Measurements from ENCODE around the gene BNC2. TPM values are rescaled to one million over a fixed set of nuclear protein-coding genes. Genes with fewer than 3 reads are reported as not detected.

Gene BNC2
- total and polyA plus RNA-seq, 4 donors = 0.96 to 23.2 (median 9.7) TPM

- Histone ChIP-seq H3K27ac (ENCODE audit: low read depth in 1 of 2, low read length in 1 of 2) (no peak overlapping the region), H3K4me1 (ENCODE audit: control insufficient read depth in 5 of 5, insufficient read depth in 5 of 5, low read length in 5 of 5) (peaks cover 0 to 60% (median 19%) of the 10 kb centered on the region in 5 donors), H3K36me3 (ENCODE audit: control insufficient read depth in 4 of 4, insufficient read depth in 4 of 4, low read length in 4 of 4) (no peaks in the 10 kb centered on the region), H3K4me3 (no peak overlapping the region), H3K9ac (ENCODE audit: insufficient read depth in 1 of 2, low read length in 2 of 2) (no peak overlapping the region), H3K27me3 (ENCODE audit: control insufficient read depth in 3 of 3, insufficient read depth in 3 of 3, low read length in 2 of 3) (no peaks in the 10 kb centered on the region), H3K9me3 (ENCODE audit: control insufficient read depth in 4 of 4, insufficient read depth in 3 of 4, low read length in 3 of 4) (peaks cover 0 to 2% (median 0%) of the 10 kb centered on the region in 4 donors)
- ATAC-seq (ENCODE audit: insufficient read depth, low FRiP score) (no peak), DNase-seq (peak; percentile 48 to 89 (median 88))
- TF ChIP-seq, protein P1, sequence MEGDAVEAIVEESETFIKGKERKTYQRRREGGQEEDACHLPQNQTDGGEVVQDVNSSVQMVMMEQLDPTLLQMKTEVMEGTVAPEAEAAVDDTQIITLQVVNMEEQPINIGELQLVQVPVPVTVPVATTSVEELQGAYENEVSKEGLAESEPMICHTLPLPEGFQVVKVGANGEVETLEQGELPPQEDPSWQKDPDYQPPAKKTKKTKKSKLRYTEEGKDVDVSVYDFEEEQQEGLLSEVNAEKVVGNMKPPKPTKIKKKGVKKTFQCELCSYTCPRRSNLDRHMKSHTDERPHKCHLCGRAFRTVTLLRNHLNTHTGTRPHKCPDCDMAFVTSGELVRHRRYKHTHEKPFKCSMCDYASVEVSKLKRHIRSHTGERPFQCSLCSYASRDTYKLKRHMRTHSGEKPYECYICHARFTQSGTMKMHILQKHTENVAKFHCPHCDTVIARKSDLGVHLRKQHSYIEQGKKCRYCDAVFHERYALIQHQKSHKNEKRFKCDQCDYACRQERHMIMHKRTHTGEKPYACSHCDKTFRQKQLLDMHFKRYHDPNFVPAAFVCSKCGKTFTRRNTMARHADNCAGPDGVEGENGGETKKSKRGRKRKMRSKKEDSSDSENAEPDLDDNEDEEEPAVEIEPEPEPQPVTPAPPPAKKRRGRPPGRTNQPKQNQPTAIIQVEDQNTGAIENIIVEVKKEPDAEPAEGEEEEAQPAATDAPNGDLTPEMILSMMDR (IDR thresholded peaks at IDR 0.05; ENCODE audit: control extremely low read depth, extremely low read depth) = no peak
These were observed 45.1 kb downstream of the BNC2 start for GRCh38 chr9:16825331-16825725.

DNA sequence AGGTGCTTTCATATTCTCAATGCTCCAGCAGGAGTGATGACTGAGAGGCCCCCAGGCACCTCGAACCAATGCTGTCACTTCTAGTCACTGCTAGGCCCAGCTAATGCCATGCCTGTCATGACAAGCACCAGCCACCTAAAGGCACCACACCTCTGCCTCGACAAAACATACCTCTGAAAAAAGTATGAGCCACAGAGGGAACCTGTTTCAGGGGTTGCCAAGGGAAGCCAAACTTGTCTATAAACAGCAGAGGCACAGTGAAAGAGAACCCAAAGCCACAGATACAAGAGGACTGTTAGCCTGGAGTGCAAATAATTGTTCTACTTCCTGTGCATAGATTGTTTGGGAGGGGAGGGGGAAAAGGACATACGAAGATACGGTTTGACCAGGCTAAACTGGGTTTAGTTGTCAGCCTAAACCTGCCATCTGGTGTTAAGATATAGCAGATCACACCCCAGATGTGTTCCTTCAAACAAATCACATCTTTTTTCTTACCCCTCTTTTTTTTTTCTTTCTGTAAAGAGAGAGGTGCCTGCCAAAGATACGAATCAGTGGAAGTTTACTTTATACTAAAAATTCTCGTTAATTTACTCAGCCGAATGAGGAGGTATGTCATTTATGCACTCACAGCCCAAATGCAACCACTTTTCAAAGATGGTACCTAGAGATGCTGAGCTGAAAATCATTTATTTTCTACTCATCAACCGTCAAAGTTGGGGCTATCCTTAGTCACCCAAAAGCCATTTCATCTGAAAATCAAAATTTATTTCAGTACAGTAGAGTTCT lies 45.7 kb downstream of the BNC2 start:
- peak; percentile 51 to 93 (median 90) for DNase-seq
- H3K27me3 ChIP-seq (ENCODE audit: control insufficient read depth in 3 of 3, insufficient read depth in 3 of 3, low read length in 2 of 3) = no peaks in the 10 kb centered on the region
- TF ChIP-seq, protein P1 (IDR thresholded peaks at IDR 0.05; ENCODE audit: control extremely low read depth, extremely low read depth) = no peak
- no peak overlapping the region for H3K4me3 ChIP-seq
- peak overlapping the region in 1 of 2 donors; percentile 3 for H3K27ac ChIP-seq (ENCODE audit: low read depth in 1 of 2, low read length in 1 of 2)
- H3K4me1 ChIP-seq (ENCODE audit: control insufficient read depth in 5 of 5, insufficient read depth in 5 of 5, low read length in 5 of 5) = peaks cover 0 to 56% (median 19%) of the 10 kb centered on the region in 5 donors
- peaks cover 0 to 2% (median 0%) of the 10 kb centered on the region in 4 donors for H3K9me3 ChIP-seq (ENCODE audit: control insufficient read depth in 4 of 4, insufficient read depth in 3 of 4, low read length in 3 of 4)
- no peaks in the 10 kb centered on the region for H3K36me3 ChIP-seq (ENCODE audit: control insufficient read depth in 4 of 4, insufficient read depth in 4 of 4, low read length in 4 of 4)
- WGBS, 2 donors = 41 to 60% methylated on average over 8 of the region's 8 CpGs
- peak overlapping the region in 1 of 2 donors; percentile 1 for H3K9ac ChIP-seq (ENCODE audit: insufficient read depth in 1 of 2, low read length in 2 of 2)
- no peak for ATAC-seq (ENCODE audit: insufficient read depth, low FRiP score)

GRCh38 chr9:16823906-16824305 lies 46.6 kb downstream of the BNC2 start:
- no peaks in the 10 kb centered on the region for H3K27me3 ChIP-seq (ENCODE audit: control insufficient read depth in 3 of 3, insufficient read depth in 3 of 3, low read length in 2 of 3)
- H3K9ac ChIP-seq (ENCODE audit: insufficient read depth in 1 of 2, low read length in 2 of 2) = no peak overlapping the region
- TF ChIP-seq, protein P1 (IDR thresholded peaks at IDR 0.05; ENCODE audit: control extremely low read depth, extremely low read depth) = no peak
- H3K36me3 ChIP-seq (ENCODE audit: control insufficient read depth in 4 of 4, insufficient read depth in 4 of 4, low read length in 4 of 4) = no peaks in the 10 kb centered on the region
- peaks cover 0 to 2% (median 0%) of the 10 kb centered on the region in 4 donors for H3K9me3 ChIP-seq (ENCODE audit: control insufficient read depth in 4 of 4, insufficient read depth in 3 of 4, low read length in 3 of 4)
- peaks cover 0 to 48% (median 19%) of the 10 kb centered on the region in 5 donors for H3K4me1 ChIP-seq (ENCODE audit: control insufficient read depth in 5 of 5, insufficient read depth in 5 of 5, low read length in 5 of 5)
- 69 to 71% methylated on average over 2 of the region's 2 CpGs for WGBS, 2 donors
- no peak for DNase-seq
- no peak for ATAC-seq (ENCODE audit: insufficient read depth, low FRiP score)
- H3K4me3 ChIP-seq = no peak overlapping the region
- H3K27ac ChIP-seq (ENCODE audit: low read depth in 1 of 2, low read length in 1 of 2) = no peak overlapping the region
